Upper lobe of left lung (tissue), 6 donors: Measurements from ENCODE around the gene TEX19. TPM values are rescaled to one million over a fixed set of nuclear protein-coding genes. Genes with fewer than 3 reads are reported as not detected.

Experiments
- ATAC-seq, 2 donors: fragments of 200-7000 bp; cut with Tn5 transposase; one replicate each; pipeline ENCODE4 v1.9.1; 2022; ENCODE audit warnings: mild to moderate bottlenecking in 2 of 2, moderate library complexity in 2 of 2; ENCODE audit not compliant: low FRiP score in 2 of 2
- DNase-seq, 2 donors: peaks; one replicate each; pipeline ENCODE4 v3.0.0-alpha.2; 2019 to 2020
- H3K27ac ChIP-seq, 4 donors: fragments of 200-600 bp; sonication (generic); one replicate each; pipeline ENCODE4 v1.5.1; 2016 to 2019
- H3K27me3 ChIP-seq, 4 donors: fragments of 200-600 bp; sonication (generic); one replicate each; pipeline ENCODE4 v1.5.1; 2017 to 2019
- H3K36me3 ChIP-seq, 4 donors: fragments of 200-600 bp; sonication (generic); one replicate each; pipeline ENCODE4 v1.5.1; 2016 to 2019
- H3K4me1 ChIP-seq, 4 donors: fragments of 200-600 bp; sonication (generic); one replicate each; pipeline ENCODE4 v1.5.1; 2018 to 2019
- H3K4me3 ChIP-seq, 4 donors: fragments of 200-600 bp; sonication (generic); one replicate each; pipeline ENCODE4 v1.5.1; 2017 to 2019; ENCODE audit warnings: mild to moderate bottlenecking in 2 of 4, moderate library complexity in 1 of 4
- H3K9me3 ChIP-seq, 4 donors: fragments of 200-600 bp; sonication (generic); one replicate each; pipeline ENCODE4 v1.5.1; 2018 to 2019
- CTCF ChIP-seq, 6 experiments: fragments of 450-650 bp in 4 of 6; fragments of 200-600 bp in 2 of 6; sonication (generic) in 2 of 6; IDR thresholded peaks; one replicate each; pipeline ENCODE4 v1.5.1; 2016 to 2019; ENCODE audit warnings: antibody characterized with exemption in 6 of 6
- EP300 ChIP-seq, 4 donors: sonication (generic); formaldehyde crosslinking; IDR thresholded peaks; one replicate each; pipeline ENCODE4 v1.5.1; 2017; ENCODE audit warnings: antibody characterized with exemption in 4 of 4, control low read depth in 2 of 4
- POLR2A ChIP-seq, 4 donors: fragments of 450-650 bp; IDR thresholded peaks; one replicate each; pipeline ENCODE4 v1.5.1; 2016 to 2017; ENCODE audit warnings: antibody characterized with exemption in 4 of 4, mild to moderate bottlenecking in 2 of 4
- POLR2AphosphoS5 ChIP-seq, 2 donors: sonication (generic); formaldehyde crosslinking; IDR thresholded peaks; one replicate each; pipeline ENCODE4 v1.5.1; 2017; ENCODE audit warnings: antibody characterized with exemption in 2 of 2
- WGBS, 2 donors: methylation state at CpG; one replicate each; pipeline ENCODE4 v1.1.5; 2017 to 2018; 5-methylcytosine and 5-hydroxymethylcytosine counted together
- total RNA-seq, 6 donors: library from RNA; depleted of rRNA in 4 of 6; stranded (reverse); fragments of >200 nt in 4 of 6; gene quantifications; one replicate each; pipeline versions ENCODE4 v1.1.0 to v1.2.1, GENCODE V29; 2016 to 2021
- donor health status: DM: no; HTN: no; CAD: no; lungs with moderate emphysema.
- donor health status: DM: no; HTN: yes; CAD: no; lungs with severe emphysema.

TEX19 gene
- total RNA-seq, 6 donors from 2014 or later, result not detected

GRCh38 chr17:82361885-82362633 is 3.0 kb downstream of the TEX19 start:
- DNase-seq, result no peak
- Histone ChIP-seq H3K27ac (no peak overlapping the region), H3K27me3 (no peaks in the 10 kb centered on the region), H3K9me3 (no peaks in the 10 kb centered on the region), H3K4me3 (no peak overlapping the region), H3K4me1 (no peaks in the 10 kb centered on the region), H3K36me3 (no peaks in the 10 kb centered on the region)
- ATAC-seq, result peak in 1 of 2 donors; percentile 63
- WGBS, 2 donors, result 89 to 96% methylated on average over 6 of the region's 6 CpGs
- no peak for TF ChIP-seq POLR2A (IDR thresholded peaks at IDR 0.05)
- TF ChIP-seq EP300 (IDR thresholded peaks at IDR 0.05), result no peak
- TF ChIP-seq POLR2AphosphoS5 (IDR thresholded peaks at IDR 0.05), result no peak
- TF ChIP-seq CTCF (IDR thresholded peaks at IDR 0.05), result no peak

- H3K36me3 ChIP-seq, result no peaks in the 10 kb centered on the region
- WGBS, 2 donors, result 74 to 75% methylated on average over 6 of the region's 6 CpGs
- peaks cover 5 to 7% (median 6%) of the 10 kb centered on the region in 4 donors for H3K4me1 ChIP-seq
- TF ChIP-seq CTCF (IDR thresholded peaks at IDR 0.05), result no peak
- TF ChIP-seq POLR2AphosphoS5 (IDR thresholded peaks at IDR 0.05), result no peak
- no peak for TF ChIP-seq POLR2A (IDR thresholded peaks at IDR 0.05)
- TF ChIP-seq EP300 (IDR thresholded peaks at IDR 0.05), result no peak
- no peak overlapping the region for H3K4me3 ChIP-seq
- ATAC-seq, result no peak
- no peak overlapping the region for H3K27ac ChIP-seq
- no peaks in the 10 kb centered on the region for H3K9me3 ChIP-seq
- DNase-seq, result no peak
- peaks cover 0 to 11% (median 6%) of the 10 kb centered on the region in 4 donors for H3K27me3 ChIP-seq
Observed at GRCh38 chr17:82365606-82366295, 6.7 kb downstream of the TEX19 start.

- no peak overlapping the region for H3K27ac ChIP-seq
- ATAC-seq (no peak), DNase-seq (no peak)
- no peaks in the 10 kb centered on the region for H3K9me3 ChIP-seq
- H3K4me1 ChIP-seq, result peaks cover 14 to 17% (median 15%) of the 10 kb centered on the region in 4 donors
- no peak overlapping the region for H3K4me3 ChIP-seq
- peaks cover 0 to 21% (median 12%) of the 10 kb centered on the region in 4 donors for H3K27me3 ChIP-seq
- 85 to 88% methylated on average over 7 of the region's 7 CpGs for WGBS, 2 donors
- H3K36me3 ChIP-seq, result no peaks in the 10 kb centered on the region
- TF ChIP-seq CTCF (IDR thresholded peaks at IDR 0.05) (no peak), EP300 (IDR thresholded peaks at IDR 0.05) (no peak), POLR2AphosphoS5 (IDR thresholded peaks at IDR 0.05) (no peak), POLR2A (IDR thresholded peaks at IDR 0.05) (no peak)
Observed at GRCh38 chr17:82366749-82367148, 7.7 kb downstream of the TEX19 start.

GRCh38 chr17:82367724-82368524 is 8.9 kb downstream of the TEX19 start:
- Histone ChIP-seq H3K27me3 (peaks cover 0 to 29% (median 19%) of the 10 kb centered on the region in 4 donors), H3K9me3 (no peaks in the 10 kb centered on the region), H3K27ac (no peak overlapping the region), H3K36me3 (no peaks in the 10 kb centered on the region), H3K4me3 (no peak overlapping the region), H3K4me1 (peaks cover 17 to 27% (median 22%) of the 10 kb centered on the region in 4 donors)
- no peak for ATAC-seq
- TF ChIP-seq EP300 (IDR thresholded peaks at IDR 0.05) (no peak), CTCF (IDR thresholded peaks at IDR 0.05) (no peak), POLR2AphosphoS5 (IDR thresholded peaks at IDR 0.05) (no peak), POLR2A (IDR thresholded peaks at IDR 0.05) (no peak)
- DNase-seq, result no peak
- 85 to 87% methylated on average over 14 of the region's 14 CpGs for WGBS, 2 donors
